Glutamatergic neuron (in vitro differentiated cells): ENCODE data around the gene BCL10. TPM values are rescaled to one million over a fixed set of nuclear protein-coding genes. Genes with fewer than 3 reads are reported as not detected.

Experiments
- DNase-seq: peaks from one replicate; pipeline ENCODE4 v3.0.0; 2022
- H3K27ac Mint-ChIP-seq: one replicate; pipeline ENCODE4 v1.8.0; 2020; ENCODE audit warnings: mild to moderate bottlenecking, mixed read lengths, inconsistent platforms; ENCODE audit not compliant: unreplicated experiment
- H3K27me3 Mint-ChIP-seq: one replicate; pipeline ENCODE4 v1.8.0; 2020; ENCODE audit warnings: mild to moderate bottlenecking, moderate library complexity, mixed read lengths, inconsistent platforms; ENCODE audit not compliant: unreplicated experiment
- H3K36me3 Mint-ChIP-seq: one replicate; pipeline ENCODE4 v1.8.0; 2020; ENCODE audit warnings: mild to moderate bottlenecking, mixed read lengths, inconsistent platforms; ENCODE audit not compliant: unreplicated experiment
- H3K4me1 Mint-ChIP-seq: one replicate; pipeline ENCODE4 v1.8.0; 2020; ENCODE audit warnings: mild to moderate bottlenecking, low read depth, mixed read lengths, inconsistent platforms; ENCODE audit not compliant: unreplicated experiment
- H3K4me3 Mint-ChIP-seq: one replicate; pipeline ENCODE4 v1.8.0; 2020; ENCODE audit warnings: mild to moderate bottlenecking, mixed read lengths, inconsistent platforms; ENCODE audit not compliant: unreplicated experiment
- H3K9me3 Mint-ChIP-seq: one replicate; pipeline ENCODE4 v1.8.0; 2020; ENCODE audit warnings: mild to moderate bottlenecking, moderate library complexity, mixed read lengths, inconsistent platforms; ENCODE audit not compliant: unreplicated experiment
- total RNA-seq: library from RNA; stranded (reverse); fragmentation: NEBNext Ultra II Directional; extraction: Animal tissue kit (Norgen Biotek cat#: 25700); gene quantifications from one replicate; pipeline ENCODE4 v1.2.1, GENCODE V29; 2021; ENCODE audit not compliant: unreplicated experiment
- TF ChIP-seq, protein P1 (sequence below): fragments of 200-600 bp; sonication (generic); IDR thresholded peaks from one replicate; pipeline ENCODE4 v1.5.0; 2021; ENCODE audit not compliant: partially characterized antibody, unreplicated experiment

The BCL10 gene
- total RNA-seq, 1 donor from 2014 or later, result 21.9 TPM

DNA sequence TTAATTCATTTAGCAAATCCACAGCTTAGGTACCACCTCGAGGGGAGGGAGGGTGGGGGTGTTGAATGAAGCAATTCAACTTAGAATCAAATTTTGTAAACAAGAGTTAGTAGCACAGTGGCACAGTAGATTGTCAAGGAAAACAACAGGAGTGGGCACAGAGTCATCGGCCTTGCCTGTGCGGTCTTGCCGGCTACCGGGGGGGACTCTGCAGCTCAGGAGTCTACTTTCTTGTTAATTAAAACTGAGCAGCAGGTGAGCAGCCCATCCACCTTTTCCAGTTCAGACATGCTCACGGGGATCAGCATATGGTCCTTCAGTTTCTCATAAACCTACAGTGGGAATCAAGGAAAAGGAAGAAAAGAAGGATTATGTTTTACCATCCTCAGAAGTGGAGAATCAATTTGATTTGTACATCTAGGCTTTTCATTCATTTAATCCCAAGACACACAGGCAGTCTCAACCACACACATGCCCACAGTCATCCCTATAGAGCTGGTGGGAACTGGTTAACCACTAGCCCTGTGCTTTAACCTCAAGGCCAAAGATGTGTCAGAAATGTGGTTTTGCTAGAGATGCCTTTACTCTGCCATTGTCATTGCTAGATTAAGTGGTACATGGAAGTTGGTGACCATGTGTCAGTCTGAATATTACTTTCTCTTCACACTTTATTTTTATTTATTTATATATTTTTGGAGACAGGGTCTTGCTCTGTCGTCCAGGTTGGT, 45.0 kb upstream of the BCL10 start:
- H3K36me3 Mint-ChIP-seq, result no peaks in the 10 kb centered on the region
- TF ChIP-seq, protein P1, sequence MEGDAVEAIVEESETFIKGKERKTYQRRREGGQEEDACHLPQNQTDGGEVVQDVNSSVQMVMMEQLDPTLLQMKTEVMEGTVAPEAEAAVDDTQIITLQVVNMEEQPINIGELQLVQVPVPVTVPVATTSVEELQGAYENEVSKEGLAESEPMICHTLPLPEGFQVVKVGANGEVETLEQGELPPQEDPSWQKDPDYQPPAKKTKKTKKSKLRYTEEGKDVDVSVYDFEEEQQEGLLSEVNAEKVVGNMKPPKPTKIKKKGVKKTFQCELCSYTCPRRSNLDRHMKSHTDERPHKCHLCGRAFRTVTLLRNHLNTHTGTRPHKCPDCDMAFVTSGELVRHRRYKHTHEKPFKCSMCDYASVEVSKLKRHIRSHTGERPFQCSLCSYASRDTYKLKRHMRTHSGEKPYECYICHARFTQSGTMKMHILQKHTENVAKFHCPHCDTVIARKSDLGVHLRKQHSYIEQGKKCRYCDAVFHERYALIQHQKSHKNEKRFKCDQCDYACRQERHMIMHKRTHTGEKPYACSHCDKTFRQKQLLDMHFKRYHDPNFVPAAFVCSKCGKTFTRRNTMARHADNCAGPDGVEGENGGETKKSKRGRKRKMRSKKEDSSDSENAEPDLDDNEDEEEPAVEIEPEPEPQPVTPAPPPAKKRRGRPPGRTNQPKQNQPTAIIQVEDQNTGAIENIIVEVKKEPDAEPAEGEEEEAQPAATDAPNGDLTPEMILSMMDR, result no peak
- no peak overlapping the region for H3K4me3 Mint-ChIP-seq
- no peaks in the 10 kb centered on the region for H3K9me3 Mint-ChIP-seq
- no peak overlapping the region for H3K27ac Mint-ChIP-seq
- H3K4me1 Mint-ChIP-seq, result no peaks in the 10 kb centered on the region
- no peak for DNase-seq
- no peaks in the 10 kb centered on the region for H3K27me3 Mint-ChIP-seq

DNA sequence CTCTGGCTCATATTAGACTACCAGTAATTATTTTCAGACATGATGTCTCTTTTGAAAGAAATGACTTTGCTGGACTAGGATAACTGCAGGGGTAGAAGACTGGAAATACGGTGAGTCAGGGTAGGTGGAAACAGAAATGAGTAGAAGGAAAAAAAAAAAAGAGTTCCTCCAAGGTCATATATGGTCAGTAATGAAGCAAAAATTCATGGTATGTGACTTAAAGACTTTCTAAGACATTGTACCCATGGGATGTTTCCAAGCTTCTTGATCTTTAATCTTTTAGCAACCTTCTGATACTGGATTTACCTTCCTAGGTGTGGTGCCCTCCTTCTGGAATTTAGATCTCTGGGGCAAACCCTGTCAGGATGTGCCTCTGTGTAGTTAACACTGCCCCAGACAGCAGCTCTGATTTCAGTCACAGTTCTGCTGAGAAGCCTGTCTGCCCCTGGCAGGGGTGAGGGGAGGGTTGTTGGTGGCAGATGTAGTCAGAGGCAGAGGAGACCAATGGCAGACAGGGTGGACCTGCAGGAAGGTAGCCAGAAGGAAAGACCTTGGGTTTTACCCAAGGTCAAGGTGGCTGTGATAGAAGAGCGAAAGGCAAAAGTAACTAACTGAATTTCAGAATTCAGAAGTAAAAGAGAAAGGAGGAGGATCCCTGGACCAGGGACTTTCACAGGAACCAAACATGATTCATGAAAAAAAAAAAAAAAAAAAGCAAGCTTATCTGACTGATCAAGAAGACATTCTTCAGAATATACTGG, 44.1 kb upstream of the BCL10 start:
- no peak overlapping the region for H3K27ac Mint-ChIP-seq
- DNase-seq, result no peak
- TF ChIP-seq, protein P1, result no peak
- no peaks in the 10 kb centered on the region for H3K4me1 Mint-ChIP-seq
- H3K4me3 Mint-ChIP-seq, result no peak overlapping the region
- no peaks in the 10 kb centered on the region for H3K9me3 Mint-ChIP-seq
- H3K27me3 Mint-ChIP-seq, result no peaks in the 10 kb centered on the region
- H3K36me3 Mint-ChIP-seq, result no peaks in the 10 kb centered on the region

DNA sequence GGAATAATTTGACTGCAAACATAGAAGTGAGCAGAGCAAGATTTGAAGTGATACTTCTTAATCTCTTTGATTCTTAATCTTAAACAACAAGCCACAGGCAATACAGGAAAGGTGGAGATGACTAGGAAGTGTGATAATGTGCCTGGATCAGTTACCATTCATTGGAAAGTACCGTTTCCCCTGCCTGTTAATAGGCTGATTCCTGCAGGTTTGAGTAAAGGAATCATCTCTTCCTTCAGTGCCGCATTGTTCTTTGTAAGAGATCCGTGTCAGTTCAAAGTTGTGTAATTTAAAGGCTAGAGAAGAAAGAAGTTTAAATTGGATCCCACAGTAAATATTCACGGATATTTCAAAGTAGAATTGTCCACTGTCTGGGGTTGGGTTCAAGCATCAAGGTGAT, 43.5 kb upstream of the BCL10 start:
- TF ChIP-seq, protein P1, result no peak
- no peaks in the 10 kb centered on the region for H3K27me3 Mint-ChIP-seq
- H3K36me3 Mint-ChIP-seq, result no peaks in the 10 kb centered on the region
- no peak overlapping the region for H3K27ac Mint-ChIP-seq
- H3K9me3 Mint-ChIP-seq, result no peaks in the 10 kb centered on the region
- H3K4me3 Mint-ChIP-seq, result no peak overlapping the region
- no peaks in the 10 kb centered on the region for H3K4me1 Mint-ChIP-seq
- no peak for DNase-seq

DNA sequence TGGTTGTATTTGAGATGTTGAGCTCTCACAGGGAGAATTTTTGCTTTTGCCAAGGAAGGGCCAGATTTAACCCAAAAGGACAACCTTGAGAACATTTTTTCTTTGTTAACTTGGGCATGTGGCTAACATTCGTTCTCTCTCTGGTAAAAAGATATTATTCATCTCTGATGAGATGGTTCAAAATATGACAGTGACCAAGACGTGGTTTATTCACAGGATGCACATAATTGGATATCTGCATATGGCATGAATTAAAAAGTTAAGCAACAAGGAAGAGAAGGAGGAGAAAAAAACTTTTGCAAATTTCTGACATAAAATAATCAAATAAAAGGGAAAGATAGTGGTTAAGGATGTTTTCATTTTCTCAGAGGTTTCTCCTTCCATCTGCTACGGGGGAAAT, 43.1 kb upstream of the BCL10 start:
- H3K9me3 Mint-ChIP-seq, result no peaks in the 10 kb centered on the region
- H3K27ac Mint-ChIP-seq, result no peak overlapping the region
- H3K4me3 Mint-ChIP-seq, result no peak overlapping the region
- TF ChIP-seq, protein P1, result no peak
- no peak for DNase-seq
- no peaks in the 10 kb centered on the region for H3K4me1 Mint-ChIP-seq
- peaks cover 2% of the 10 kb centered on the region for H3K27me3 Mint-ChIP-seq
- H3K36me3 Mint-ChIP-seq, result no peaks in the 10 kb centered on the region

DNA sequence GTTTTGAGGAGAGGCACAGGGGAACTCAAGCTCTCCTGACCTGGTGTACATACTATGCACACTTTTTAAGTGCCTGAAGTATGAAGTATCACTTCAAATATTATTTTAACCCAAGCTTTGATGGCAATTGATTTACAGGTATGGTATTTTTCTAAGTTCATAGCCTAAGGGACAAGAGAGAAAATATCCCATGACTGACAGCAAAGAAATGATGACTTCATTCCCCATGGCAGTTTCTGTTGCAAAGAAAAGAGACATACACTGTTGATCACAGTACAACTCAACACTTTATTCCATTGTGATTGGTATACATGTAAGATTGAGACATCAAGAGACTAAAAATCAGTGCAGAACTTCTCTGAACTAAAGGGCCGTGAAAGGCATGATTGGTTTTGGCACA, 41.8 kb upstream of the BCL10 start:
- H3K27ac Mint-ChIP-seq, result no peak overlapping the region
- H3K4me1 Mint-ChIP-seq, result no peaks in the 10 kb centered on the region
- DNase-seq, result no peak
- no peak overlapping the region for H3K4me3 Mint-ChIP-seq
- TF ChIP-seq, protein P1, result no peak
- no peaks in the 10 kb centered on the region for H3K36me3 Mint-ChIP-seq
- H3K27me3 Mint-ChIP-seq, result peaks cover 3% of the 10 kb centered on the region
- H3K9me3 Mint-ChIP-seq, result no peaks in the 10 kb centered on the region
